OCI-LY7 (cell line): ENCODE results near the gene LPAR1.

Experiments
- CTCF ChIP-seq: fragments of 200-600 bp; sonication (generic); conservative IDR thresholded peaks from 2 replicates; pipeline ENCODE4 v1.5.1; 2014; ENCODE audit warnings: mild to moderate bottlenecking, antibody characterized with exemption, low read length, moderate library complexity, mixed read lengths
- EZH2phosphoT487 ChIP-seq: fragments of 200-600 bp; sonication (generic); IDR thresholded peaks from 2 replicates; pipeline ENCODE4 v1.6.1; 2018; ENCODE audit warnings: low read depth, borderline replicate concordance, mild to moderate bottlenecking, mixed run types, antibody characterized with exemption, low read length, moderate library complexity, mixed read lengths

- TF ChIP-seq CTCF (no peak), EZH2phosphoT487 (no peak)
Measured at GRCh38 chr9:110876929-110877328, 161.3 kb downstream of the LPAR1 start.
